Testis (tissue), 2 donors: ENCODE data around the gene GRHL3.

Experiments
- CTCF ChIP-seq, 3 experiments: fragments of 450-650 bp in 2 of 3; fragments of 200-600 bp in 1 of 3; sonication (generic) in 1 of 3; IDR thresholded peaks; one replicate each; pipeline ENCODE4 v1.5.1; 2016 to 2019; ENCODE audit warnings: antibody characterized with exemption in 3 of 3, mild to moderate bottlenecking in 2 of 3, moderate library complexity in 1 of 3
- POLR2A ChIP-seq: fragments of 450-650 bp; IDR thresholded peaks from one replicate; pipeline ENCODE4 v1.6.1; 2017; ENCODE audit warnings: antibody characterized with exemption, mild to moderate bottlenecking, moderate library complexity

GRCh38 chr1:24400065-24400464, 80.9 kb downstream of the GRHL3 start:
- TF ChIP-seq CTCF (IDR thresholded peaks at IDR 0.05) = no peak
- TF ChIP-seq POLR2A = no peak
